ENCODE measurements around the gene PDE3A. TPM values are rescaled to one million over a fixed set of nuclear protein-coding genes. Genes with fewer than 3 reads are reported as not detected.

The PDE3A gene
- polyA plus RNA-seq, 1 of the 3 experiments (the other 2 are of a cell fraction): 0.67 TPM

DNA sequence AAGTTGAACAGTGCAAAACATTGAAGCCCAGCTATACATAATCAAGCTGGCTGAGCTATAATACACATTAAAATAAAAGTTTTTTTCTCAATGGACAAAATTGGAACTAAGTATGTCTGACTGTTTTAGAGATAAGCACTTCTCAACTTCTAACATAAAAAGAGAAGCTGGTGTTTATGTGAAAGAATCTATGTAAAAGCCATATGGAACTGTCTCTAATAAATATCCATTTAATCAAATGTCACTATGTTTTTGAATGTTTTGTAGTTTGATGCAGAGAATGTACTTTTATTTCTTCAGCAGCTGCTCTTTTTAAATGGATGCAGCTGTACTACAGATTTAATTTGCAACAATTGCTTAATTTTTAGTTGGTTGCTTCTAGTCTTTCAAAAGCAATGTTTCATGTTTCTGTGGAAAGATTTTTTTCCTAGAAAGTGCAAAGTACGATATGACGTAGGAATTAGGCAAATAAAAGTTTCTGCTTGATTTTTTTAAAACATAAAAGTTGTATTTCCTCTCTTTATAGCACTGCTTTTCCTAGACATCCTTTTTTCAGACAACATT lies 114.2 kb downstream of the PDE3A start:
- H3K4me2 ChIP-seq: no peak overlapping the region
- no peaks in the 10 kb centered on the region for H4K20me1 ChIP-seq (ENCODE audit: insufficient read depth)
- no peak overlapping the region for H3K9ac ChIP-seq
- H3K4me3 ChIP-seq (ENCODE audit: low read depth in 2 of 2, low read length in 1 of 2): no peak overlapping the region
- H3K9me2 ChIP-seq: no peaks in the 10 kb centered on the region
- peaks cover 21% of the 10 kb centered on the region for H3K79me2 ChIP-seq (ENCODE audit: insufficient read depth)
- H3K4me1 ChIP-seq (ENCODE audit: control insufficient read depth in 1 of 2, insufficient read depth in 2 of 2, low read depth in 1 of 2, low read length in 1 of 2): peaks cover 0 to 6% of the 10 kb centered on the region in 2 experiments; a peak in 2 of 4 replicates
- ChIA-PET CTCF (interaction anchor here (1.0 to 1.7 kb wide), 3 partner anchors 9 to 14 kb away, joined by 3 to 5 read pairs (median 4); no protein-coding TSS in a partner anchor), POLR2A (no interaction called here)
- peaks cover 17% of the 10 kb centered on the region for H3F3A ChIP-seq (replicated peaks; ENCODE audit: insufficient read depth)
- no peaks in the 10 kb centered on the region for H3K9me3 ChIP-seq
- TF ChIP-seq, protein P1, sequence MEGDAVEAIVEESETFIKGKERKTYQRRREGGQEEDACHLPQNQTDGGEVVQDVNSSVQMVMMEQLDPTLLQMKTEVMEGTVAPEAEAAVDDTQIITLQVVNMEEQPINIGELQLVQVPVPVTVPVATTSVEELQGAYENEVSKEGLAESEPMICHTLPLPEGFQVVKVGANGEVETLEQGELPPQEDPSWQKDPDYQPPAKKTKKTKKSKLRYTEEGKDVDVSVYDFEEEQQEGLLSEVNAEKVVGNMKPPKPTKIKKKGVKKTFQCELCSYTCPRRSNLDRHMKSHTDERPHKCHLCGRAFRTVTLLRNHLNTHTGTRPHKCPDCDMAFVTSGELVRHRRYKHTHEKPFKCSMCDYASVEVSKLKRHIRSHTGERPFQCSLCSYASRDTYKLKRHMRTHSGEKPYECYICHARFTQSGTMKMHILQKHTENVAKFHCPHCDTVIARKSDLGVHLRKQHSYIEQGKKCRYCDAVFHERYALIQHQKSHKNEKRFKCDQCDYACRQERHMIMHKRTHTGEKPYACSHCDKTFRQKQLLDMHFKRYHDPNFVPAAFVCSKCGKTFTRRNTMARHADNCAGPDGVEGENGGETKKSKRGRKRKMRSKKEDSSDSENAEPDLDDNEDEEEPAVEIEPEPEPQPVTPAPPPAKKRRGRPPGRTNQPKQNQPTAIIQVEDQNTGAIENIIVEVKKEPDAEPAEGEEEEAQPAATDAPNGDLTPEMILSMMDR (IDR thresholded peaks at IDR 0.05): no peak
- TF ChIP-seq RCOR1 (IDR thresholded peaks at IDR 0.05; ENCODE audit: low read length) (no peak), SIN3A (IDR thresholded peaks at IDR 0.05; ENCODE audit: borderline replicate concordance, low read depth, low read length) (no peak), CHD2 (IDR thresholded peaks at IDR 0.05; ENCODE audit: low read length, partially characterized antibody) (no peak), RFX5 (IDR thresholded peaks at IDR 0.05; ENCODE audit: low read length) (no peak), NFIC (IDR thresholded peaks at IDR 0.05; ENCODE audit: borderline replicate concordance) (no peak), NRF1 (IDR thresholded peaks at IDR 0.05; ENCODE audit: low read depth, low read length) (no peak), RAD21 (IDR thresholded peaks at IDR 0.05; ENCODE audit: low read length) (no peak), GATA2 (CRISPR knock-in tag; IDR thresholded peaks at IDR 0.05) (no peak), FOXJ3 (CRISPR knock-in tag; IDR thresholded peaks at IDR 0.05) (no peak), ELF1 (IDR thresholded peaks at IDR 0.05) (no peak), SMC3 (IDR thresholded peaks at IDR 0.05; ENCODE audit: low read depth, low read length) (no peak), TCF12 (IDR thresholded peaks at IDR 0.05) (no peak), MXI1 (IDR thresholded peaks at IDR 0.05; ENCODE audit: low read depth, low read length) (no peak), GABPA (IDR thresholded peaks at IDR 0.05; ENCODE audit: low read depth) (no peak), MEF2A (IDR thresholded peaks at IDR 0.05; ENCODE audit: borderline replicate concordance, low read depth) (no peak)
- TF ChIP-seq, protein P2, sequence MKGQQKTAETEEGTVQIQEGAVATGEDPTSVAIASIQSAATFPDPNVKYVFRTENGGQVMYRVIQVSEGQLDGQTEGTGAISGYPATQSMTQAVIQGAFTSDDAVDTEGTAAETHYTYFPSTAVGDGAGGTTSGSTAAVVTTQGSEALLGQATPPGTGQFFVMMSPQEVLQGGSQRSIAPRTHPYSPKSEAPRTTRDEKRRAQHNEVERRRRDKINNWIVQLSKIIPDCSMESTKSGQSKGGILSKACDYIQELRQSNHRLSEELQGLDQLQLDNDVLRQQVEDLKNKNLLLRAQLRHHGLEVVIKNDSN (IDR thresholded peaks at IDR 0.05; ENCODE audit: borderline replicate concordance, low read depth): no peak
- TF ChIP-seq, protein P3, sequence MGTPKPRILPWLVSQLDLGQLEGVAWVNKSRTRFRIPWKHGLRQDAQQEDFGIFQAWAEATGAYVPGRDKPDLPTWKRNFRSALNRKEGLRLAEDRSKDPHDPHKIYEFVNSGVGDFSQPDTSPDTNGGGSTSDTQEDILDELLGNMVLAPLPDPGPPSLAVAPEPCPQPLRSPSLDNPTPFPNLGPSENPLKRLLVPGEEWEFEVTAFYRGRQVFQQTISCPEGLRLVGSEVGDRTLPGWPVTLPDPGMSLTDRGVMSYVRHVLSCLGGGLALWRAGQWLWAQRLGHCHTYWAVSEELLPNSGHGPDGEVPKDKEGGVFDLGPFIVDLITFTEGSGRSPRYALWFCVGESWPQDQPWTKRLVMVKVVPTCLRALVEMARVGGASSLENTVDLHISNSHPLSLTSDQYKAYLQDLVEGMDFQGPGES (IDR thresholded peaks at IDR 0.05; ENCODE audit: low read depth, low read length): no peak
- TF ChIP-seq, protein P4, sequence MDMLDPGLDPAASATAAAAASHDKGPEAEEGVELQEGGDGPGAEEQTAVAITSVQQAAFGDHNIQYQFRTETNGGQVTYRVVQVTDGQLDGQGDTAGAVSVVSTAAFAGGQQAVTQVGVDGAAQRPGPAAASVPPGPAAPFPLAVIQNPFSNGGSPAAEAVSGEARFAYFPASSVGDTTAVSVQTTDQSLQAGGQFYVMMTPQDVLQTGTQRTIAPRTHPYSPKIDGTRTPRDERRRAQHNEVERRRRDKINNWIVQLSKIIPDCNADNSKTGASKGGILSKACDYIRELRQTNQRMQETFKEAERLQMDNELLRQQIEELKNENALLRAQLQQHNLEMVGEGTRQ (IDR thresholded peaks at IDR 0.05; ENCODE audit: borderline replicate concordance, low read depth, low read length): no peak
- TF ChIP-seq, protein P5, sequence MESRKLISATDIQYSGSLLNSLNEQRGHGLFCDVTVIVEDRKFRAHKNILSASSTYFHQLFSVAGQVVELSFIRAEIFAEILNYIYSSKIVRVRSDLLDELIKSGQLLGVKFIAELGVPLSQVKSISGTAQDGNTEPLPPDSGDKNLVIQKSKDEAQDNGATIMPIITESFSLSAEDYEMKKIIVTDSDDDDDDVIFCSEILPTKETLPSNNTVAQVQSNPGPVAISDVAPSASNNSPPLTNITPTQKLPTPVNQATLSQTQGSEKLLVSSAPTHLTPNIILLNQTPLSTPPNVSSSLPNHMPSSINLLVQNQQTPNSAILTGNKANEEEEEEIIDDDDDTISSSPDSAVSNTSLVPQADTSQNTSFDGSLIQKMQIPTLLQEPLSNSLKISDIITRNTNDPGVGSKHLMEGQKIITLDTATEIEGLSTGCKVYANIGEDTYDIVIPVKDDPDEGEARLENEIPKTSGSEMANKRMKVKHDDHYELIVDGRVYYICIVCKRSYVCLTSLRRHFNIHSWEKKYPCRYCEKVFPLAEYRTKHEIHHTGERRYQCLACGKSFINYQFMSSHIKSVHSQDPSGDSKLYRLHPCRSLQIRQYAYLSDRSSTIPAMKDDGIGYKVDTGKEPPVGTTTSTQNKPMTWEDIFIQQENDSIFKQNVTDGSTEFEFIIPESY (IDR thresholded peaks at IDR 0.05; ENCODE audit: borderline replicate concordance, low read depth): no peak
- H3K36me3 ChIP-seq (replicated peaks in 1 of 2; ENCODE audit: control insufficient read depth in 1 of 2, insufficient read depth in 2 of 2, low read length in 1 of 2): no peaks in the 10 kb centered on the region
- H2AFZ ChIP-seq (ENCODE audit: low read depth): no peak overlapping the region
- no peak for DNase-seq
- 91% methylated on average over 2 of the region's 2 CpGs for WGBS (ENCODE audit: low lambda C conversion rate)
- H3K27me3 ChIP-seq (ENCODE audit: insufficient read depth): no peaks in the 10 kb centered on the region
- H3K27ac ChIP-seq (ENCODE audit: low read depth in 2 of 2, low read length in 1 of 2): 0 out of 4 replicates have a peak overlapping the region, but pooled peaks of 1 of the 2 experiments have one; percentile 1

Data from SK-N-SH (cell line).